Epithelial cell of esophagus (primary cell): Measurements from ENCODE around the gene FAM20B.

Experiments used
- DNase-seq: peaks from one replicate; pipeline ENCODE4 v3.0.0; 2010; ENCODE audit warnings: low read depth
- H3K4me3 ChIP-seq: 2 replicates; pipeline ENCODE4 v1.5.1; 2011; ENCODE audit warnings: mild to moderate bottlenecking, low read length, control low read depth
- TF ChIP-seq, protein P1 (sequence below): IDR thresholded peaks from 2 replicates; pipeline ENCODE4 v1.5.1; 2011; ENCODE audit warnings: low read depth, mild to moderate bottlenecking, low read length, control low read depth, inconsistent platforms; ENCODE audit not compliant: insufficient read depth; ENCODE audit errors: missing control alignments

The FAM20B gene

GRCh38 chr1:179121159-179121938 is 95.7 kb downstream of the FAM20B start:
- no peak overlapping the region for H3K4me3 ChIP-seq
- peak; percentile 43 for DNase-seq
- TF ChIP-seq, protein P1, sequence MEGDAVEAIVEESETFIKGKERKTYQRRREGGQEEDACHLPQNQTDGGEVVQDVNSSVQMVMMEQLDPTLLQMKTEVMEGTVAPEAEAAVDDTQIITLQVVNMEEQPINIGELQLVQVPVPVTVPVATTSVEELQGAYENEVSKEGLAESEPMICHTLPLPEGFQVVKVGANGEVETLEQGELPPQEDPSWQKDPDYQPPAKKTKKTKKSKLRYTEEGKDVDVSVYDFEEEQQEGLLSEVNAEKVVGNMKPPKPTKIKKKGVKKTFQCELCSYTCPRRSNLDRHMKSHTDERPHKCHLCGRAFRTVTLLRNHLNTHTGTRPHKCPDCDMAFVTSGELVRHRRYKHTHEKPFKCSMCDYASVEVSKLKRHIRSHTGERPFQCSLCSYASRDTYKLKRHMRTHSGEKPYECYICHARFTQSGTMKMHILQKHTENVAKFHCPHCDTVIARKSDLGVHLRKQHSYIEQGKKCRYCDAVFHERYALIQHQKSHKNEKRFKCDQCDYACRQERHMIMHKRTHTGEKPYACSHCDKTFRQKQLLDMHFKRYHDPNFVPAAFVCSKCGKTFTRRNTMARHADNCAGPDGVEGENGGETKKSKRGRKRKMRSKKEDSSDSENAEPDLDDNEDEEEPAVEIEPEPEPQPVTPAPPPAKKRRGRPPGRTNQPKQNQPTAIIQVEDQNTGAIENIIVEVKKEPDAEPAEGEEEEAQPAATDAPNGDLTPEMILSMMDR: peak; percentile 60

GRCh38 chr1:179124873-179125272 is 99.2 kb downstream of the FAM20B start:
- TF ChIP-seq, protein P1: no peak
- H3K4me3 ChIP-seq: no peak overlapping the region
- peak; percentile 61 for DNase-seq
